IMR-90 (cell line): Measurements from ENCODE around the gene POLR2M. TPM values are rescaled to one million over a fixed set of nuclear protein-coding genes. Genes with fewer than 3 reads are reported as not detected.

Experiments used
- ATAC-seq: fragments of 200-7000 bp; cut with Tn5 transposase; 2 replicates; pipeline ENCODE4 v1.9.1; 2020; ENCODE audit warnings: low read depth, mild to moderate bottlenecking, moderate library complexity
- BruUV-seq: library from RNA; stranded (reverse); fragments of 400-500 nt; replicated peaks from 2 replicates; lab custom pipeline; 2021; lab: Mats Ljungman, UMichigan
- CTCF ChIA-PET: fragments of 300-600 bp; formaldehyde crosslinking; extraction: SDS; loops from one replicate; lab custom pipeline; 2021; ENCODE audit warnings: antibody characterized with exemption; lab: Yijun Ruan, JAX
- POLR2A ChIA-PET: fragments of 300-600 bp; sonication (Branson Sonifier 250); formaldehyde crosslinking; loops from one replicate; lab custom pipeline; 2022; ENCODE audit warnings: antibody characterized with exemption; ENCODE audit not compliant: unreplicated experiment; lab: Charles Lee
- DNase-seq: peaks from one replicate; pipeline ENCODE4 v3.0.0; 2013
- H2AFZ ChIP-seq: replicated peaks from 2 replicates; pipeline ENCODE3; 2013; ENCODE audit warnings: low read length, mild to moderate bottlenecking; ENCODE audit not compliant: poor library complexity
- H2AK5ac ChIP-seq: 2 replicates; pipeline ENCODE4 v1.6.1; 2013; ENCODE audit warnings: low read depth, low read length, inconsistent platforms
- H2AK9ac ChIP-seq: replicated peaks from 2 replicates; pipeline ENCODE3; 2013; ENCODE audit warnings: mild to moderate bottlenecking, low read depth, low read length, moderate library complexity; ENCODE audit not compliant: poor library complexity
- H2BK120ac ChIP-seq: 2 replicates; pipeline ENCODE4 v1.6.1; 2013; ENCODE audit warnings: low read depth, low read length, inconsistent platforms
- H2BK15ac ChIP-seq: 3 replicates; pipeline ENCODE4 v1.6.1; 2013; ENCODE audit warnings: low read depth, low read length, inconsistent platforms
- H2BK20ac ChIP-seq: 2 replicates; pipeline ENCODE4 v1.6.1; 2013; ENCODE audit warnings: low read depth, mild to moderate bottlenecking, inconsistent platforms, low read length, moderate library complexity
- H2BK5ac ChIP-seq: 2 replicates; pipeline ENCODE4 v1.6.1; 2013; ENCODE audit warnings: mild to moderate bottlenecking, low read depth, low read length, inconsistent platforms; ENCODE audit not compliant: poor library complexity, severe bottlenecking
- H3K14ac ChIP-seq: replicated peaks from 2 replicates; pipeline ENCODE4 v1.6.1; 2013; ENCODE audit warnings: low read depth, low read length, inconsistent platforms
- H3K18ac ChIP-seq: 2 replicates; pipeline ENCODE4 v1.6.1; 2013; ENCODE audit warnings: low read depth, low read length, control low read depth
- H3K23ac ChIP-seq: 2 replicates; pipeline ENCODE4 v1.6.1; 2013; ENCODE audit warnings: low read depth, low read length, inconsistent platforms
- H3K27ac ChIP-seq: 2 replicates; pipeline ENCODE4 v1.5.1; 2013; ENCODE audit warnings: mild to moderate bottlenecking, control low read depth, low read length; ENCODE audit not compliant: insufficient read depth
- H3K27me3 ChIP-seq: 2 replicates; pipeline ENCODE4 v1.6.1; 2013; ENCODE audit warnings: low read length; ENCODE audit not compliant: control insufficient read depth, insufficient read depth
- H3K36me3 ChIP-seq: 2 replicates; pipeline ENCODE4 v1.6.1; 2013; ENCODE audit warnings: low read length, mixed read lengths; ENCODE audit not compliant: control insufficient read depth, insufficient read depth
- H3K4ac ChIP-seq: 2 replicates; pipeline ENCODE4 v1.6.1; 2013; ENCODE audit warnings: low read depth, low read length, inconsistent platforms
- H3K4me1 ChIP-seq: 2 replicates; pipeline ENCODE4 v1.6.1; 2013; ENCODE audit warnings: low read length, mixed read lengths; ENCODE audit not compliant: control insufficient read depth, insufficient read depth
- H3K4me2 ChIP-seq: 2 replicates; pipeline ENCODE4 v1.6.1; 2013; ENCODE audit warnings: low read depth, mild to moderate bottlenecking, control low read depth, low read length, moderate library complexity
- H3K4me3 ChIP-seq: 2 replicates; pipeline ENCODE4 v1.5.1; 2013; ENCODE audit warnings: low read depth, mild to moderate bottlenecking, control low read depth, low read length, moderate library complexity; ENCODE audit not compliant: insufficient read depth
- H3K56ac ChIP-seq: 2 replicates; pipeline ENCODE4 v1.6.1; 2013; ENCODE audit warnings: low read length, inconsistent platforms; ENCODE audit not compliant: insufficient read depth; ENCODE audit errors: extremely low read depth
- H3K79me1 ChIP-seq, 2 experiments: 2 replicates each; pipeline ENCODE4 v1.6.1; 2013; ENCODE audit warnings: low read length in 2 of 2, inconsistent platforms in 1 of 2, low read depth in 1 of 2
- H3K9ac ChIP-seq: 2 replicates; pipeline ENCODE4 v1.6.1; 2013; ENCODE audit warnings: low read depth, low read length, control low read depth
- H3K9me1 ChIP-seq: 2 replicates; pipeline ENCODE4 v1.6.1; 2013; ENCODE audit warnings: low read length, inconsistent platforms; ENCODE audit not compliant: insufficient read depth
- H3K9me3 ChIP-seq: 2 replicates; pipeline ENCODE4 v1.6.1; 2013; ENCODE audit warnings: low read length; ENCODE audit not compliant: control insufficient read depth, insufficient read depth
- H4K20me1 ChIP-seq: 2 replicates; pipeline ENCODE4 v1.6.1; 2013; ENCODE audit warnings: low read length, inconsistent platforms; ENCODE audit not compliant: insufficient read depth
- H4K5ac ChIP-seq: 2 replicates; pipeline ENCODE4 v1.6.1; 2013; ENCODE audit warnings: mild to moderate bottlenecking, low read depth, low read length, control low read depth
- H4K8ac ChIP-seq, 2 experiments: 2 replicates each; pipeline ENCODE4 v1.6.1; 2013; ENCODE audit warnings: low read depth in 2 of 2, low read length in 2 of 2, control low read depth in 1 of 2, inconsistent platforms in 1 of 2
- H4K91ac ChIP-seq: 2 replicates; pipeline ENCODE4 v1.6.1; 2013; ENCODE audit warnings: low read depth, low read length, inconsistent platforms; ENCODE audit not compliant: insufficient read depth
- BHLHE40 ChIP-seq: fragments of 150-350 bp; IDR thresholded peaks from 2 replicates; pipeline ENCODE4 v1.6.1; 2016; ENCODE audit warnings: mild to moderate bottlenecking, low read depth, low read length
- CEBPB ChIP-seq: IDR thresholded peaks from 2 replicates; pipeline ENCODE4 v1.6.1; 2012; ENCODE audit warnings: low read depth, low read length, improper control_type of control experiment
- ELK1 ChIP-seq: fragments of 150-350 bp; IDR thresholded peaks from 2 replicates; pipeline ENCODE4 v1.6.1; 2016; ENCODE audit warnings: low read depth, mild to moderate bottlenecking, low read length, moderate library complexity, borderline replicate concordance
- MXI1 ChIP-seq: IDR thresholded peaks from 2 replicates; pipeline ENCODE4 v1.6.1; 2012; ENCODE audit warnings: low read depth, mild to moderate bottlenecking, low read length, moderate library complexity, borderline replicate concordance
- RAD21 ChIP-seq: IDR thresholded peaks from 2 replicates; pipeline ENCODE4 v1.6.1; 2012; ENCODE audit warnings: low read length, improper control_type of control experiment
- RFX5 ChIP-seq: IDR thresholded peaks from 2 replicates; pipeline ENCODE4 v1.8.0; 2012; ENCODE audit warnings: low read depth, mild to moderate bottlenecking, low read length, moderate library complexity
- SMC3 ChIP-seq: fragments of 150-350 bp; IDR thresholded peaks from 2 replicates; pipeline ENCODE4 v1.6.1; 2016; ENCODE audit warnings: low read depth, mild to moderate bottlenecking, antibody characterized with exemption, low read length, moderate library complexity
- USF2 ChIP-seq: fragments of 150-350 bp; IDR thresholded peaks from 2 replicates; pipeline ENCODE4 v1.6.1; 2017; ENCODE audit warnings: mild to moderate bottlenecking, antibody characterized with exemption, low read length, low read depth
- WGBS, 2 experiments: methylation state at CpG; one replicate each; pipeline versions ENCODE4 v1.1.5 to v1.1.7; 2013; ENCODE audit warnings: missing lambda C conversion rate in 2 of 2; ENCODE audit not compliant: insufficient read length in 1 of 2; ENCODE audit errors: extremely low coverage in 2 of 2; 5-methylcytosine and 5-hydroxymethylcytosine counted together
- dilution Hi-C: fragments of 300-500 bp; cut with HindIII; formaldehyde crosslinking; loops from one replicate; pipeline ENCODE4 v1.14.3; 2018; ENCODE audit warnings: low sequenced_read_pairs; ENCODE audit not compliant: unreplicated experiment
- in situ Hi-C: fragments of 300-500 bp; cut with MboI; formaldehyde crosslinking; loops from 3 replicates; pipeline ENCODE4 v1.14.3; 2019; ENCODE audit warnings: low sequenced_read_pairs, inconsistent platforms, mixed read lengths
- intact Hi-C: fragments of 100-400 bp; cut with micrococcal nuclease; formaldehyde crosslinking; loops from 2 replicates; pipeline ENCODE4 v1.10.0; 2022
- polyA plus RNA-seq, 3 experiments: library from polyadenylated mRNA; depleted of rRNA; stranded (reverse); fragments of >200 nt; gene quantifications; 2 replicates each; pipeline ENCODE4 v1.2.3, GENCODE V29; 2012; ENCODE audit warnings: low replicate concordance in 1 of 3
- total RNA-seq: library from RNA; depleted of rRNA; stranded (reverse); fragments of >200 nt; gene quantifications from 2 replicates; pipeline ENCODE4 v1.2.3, GENCODE V29; 2012
- TF ChIP-seq, protein P1 (sequence below): conservative IDR thresholded peaks from 2 replicates; pipeline ENCODE4 v1.5.1; 2012; ENCODE audit warnings: mild to moderate bottlenecking, low read depth, low read length, improper control_type of control experiment

The POLR2M gene
- total and polyA plus RNA-seq, 2 of the 4 experiments (the other 2 are of a cell fraction): 60.8 to 117 TPM

DNA sequence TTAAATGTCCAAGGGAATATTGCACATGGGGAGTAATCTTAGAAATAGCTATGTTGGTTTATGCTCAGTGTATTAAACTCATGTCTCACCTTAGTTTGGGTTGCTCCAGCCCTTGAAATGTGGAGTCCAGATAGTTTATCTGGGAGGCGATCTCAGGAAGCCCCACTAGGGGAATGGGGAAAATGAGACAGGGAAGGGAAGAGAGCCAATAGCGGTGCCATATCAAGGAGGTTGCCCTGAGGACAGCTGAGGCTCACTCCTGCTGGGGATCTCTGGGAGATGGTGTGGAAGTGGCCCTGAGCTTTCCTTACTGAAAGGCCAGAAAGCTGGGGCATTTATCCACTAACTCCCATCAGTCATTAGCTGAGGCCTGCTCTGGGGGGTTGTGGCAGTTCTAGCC, 43.3 kb upstream of the POLR2M start:
- Histone ChIP-seq H3K4me2 (no peak overlapping the region), H4K8ac (no peak overlapping the region), H4K20me1 (no peaks in the 10 kb centered on the region), H3K18ac (no peak overlapping the region), H3K9me3 (no peaks in the 10 kb centered on the region), H2AK9ac (no peak overlapping the region), H3K23ac (no peak overlapping the region), H2BK15ac (no peak overlapping the region), H2BK120ac (no peak overlapping the region), H3K14ac (no peak overlapping the region), H2AK5ac (no peak overlapping the region), H3K4ac (no peak overlapping the region), H3K27me3 (peaks cover 14% of the 10 kb centered on the region), H3K4me1 (no peaks in the 10 kb centered on the region), H2BK5ac (no peak overlapping the region), H3K4me3 (no peak overlapping the region), H4K91ac (no peak overlapping the region), H3K36me3 (no peaks in the 10 kb centered on the region), H3K9me1 (no peaks in the 10 kb centered on the region), H3K27ac (no peak overlapping the region), H2AFZ (no peak overlapping the region), H4K5ac (no peak overlapping the region), H3K79me1 (no peaks in the 10 kb centered on the region), H3K9ac (no peak overlapping the region), H2BK20ac (no peak overlapping the region), H3K56ac (no peak overlapping the region)
- dilution Hi-C loops: no loop called here
- ATAC-seq (no peak), DNase-seq (no peak)
- intact Hi-C loops: loop anchor here (10.0 kb wide), 1 partner anchor 412 kb away; no protein-coding TSS in a partner anchor
- no TSS peak for BruUV-seq
- in situ Hi-C loops: loop anchor here (10.0 kb wide), 1 partner anchor 202 kb away; no protein-coding TSS in a partner anchor
- TF ChIP-seq USF2 (no peak), MXI1 (no peak), RFX5 (no peak), SMC3 (no peak), CEBPB (no peak), RAD21 (no peak), ELK1 (no peak), BHLHE40 (no peak)
- TF ChIP-seq, protein P1, sequence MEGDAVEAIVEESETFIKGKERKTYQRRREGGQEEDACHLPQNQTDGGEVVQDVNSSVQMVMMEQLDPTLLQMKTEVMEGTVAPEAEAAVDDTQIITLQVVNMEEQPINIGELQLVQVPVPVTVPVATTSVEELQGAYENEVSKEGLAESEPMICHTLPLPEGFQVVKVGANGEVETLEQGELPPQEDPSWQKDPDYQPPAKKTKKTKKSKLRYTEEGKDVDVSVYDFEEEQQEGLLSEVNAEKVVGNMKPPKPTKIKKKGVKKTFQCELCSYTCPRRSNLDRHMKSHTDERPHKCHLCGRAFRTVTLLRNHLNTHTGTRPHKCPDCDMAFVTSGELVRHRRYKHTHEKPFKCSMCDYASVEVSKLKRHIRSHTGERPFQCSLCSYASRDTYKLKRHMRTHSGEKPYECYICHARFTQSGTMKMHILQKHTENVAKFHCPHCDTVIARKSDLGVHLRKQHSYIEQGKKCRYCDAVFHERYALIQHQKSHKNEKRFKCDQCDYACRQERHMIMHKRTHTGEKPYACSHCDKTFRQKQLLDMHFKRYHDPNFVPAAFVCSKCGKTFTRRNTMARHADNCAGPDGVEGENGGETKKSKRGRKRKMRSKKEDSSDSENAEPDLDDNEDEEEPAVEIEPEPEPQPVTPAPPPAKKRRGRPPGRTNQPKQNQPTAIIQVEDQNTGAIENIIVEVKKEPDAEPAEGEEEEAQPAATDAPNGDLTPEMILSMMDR: no peak
- CTCF ChIA-PET: interaction anchor here (0.6 to 0.7 kb wide), 2 partner anchors 19 to 70 kb away, joined by 4 read pairs; no protein-coding TSS in a partner anchor
- POLR2A ChIA-PET: no interaction called here
- no CpG with 5 or more reads among the region's 2 CpGs for WGBS, 2 experiments
